H54 (cell line): Measurements from ENCODE around the gene HOXD10.

ENCODE experiments used
- DNase-seq: peaks from one replicate; pipeline ENCODE4 v3.0.0; 2011; ENCODE audit warnings: low spot score, mixed read lengths; ENCODE audit not compliant: insufficient read length
- FAIRE-seq: peaks from 3 replicates; lab custom pipeline; 2011; peaks lifted over from hg19 to GRCh38; lab: Jason Lieb, UNC
- POLR2A ChIP-seq: IDR thresholded peaks from 2 replicates; pipeline ENCODE4 v1.6.1; 2011; ENCODE audit warnings: low read depth, mild to moderate bottlenecking, low read length

The HOXD10 gene

DNA sequence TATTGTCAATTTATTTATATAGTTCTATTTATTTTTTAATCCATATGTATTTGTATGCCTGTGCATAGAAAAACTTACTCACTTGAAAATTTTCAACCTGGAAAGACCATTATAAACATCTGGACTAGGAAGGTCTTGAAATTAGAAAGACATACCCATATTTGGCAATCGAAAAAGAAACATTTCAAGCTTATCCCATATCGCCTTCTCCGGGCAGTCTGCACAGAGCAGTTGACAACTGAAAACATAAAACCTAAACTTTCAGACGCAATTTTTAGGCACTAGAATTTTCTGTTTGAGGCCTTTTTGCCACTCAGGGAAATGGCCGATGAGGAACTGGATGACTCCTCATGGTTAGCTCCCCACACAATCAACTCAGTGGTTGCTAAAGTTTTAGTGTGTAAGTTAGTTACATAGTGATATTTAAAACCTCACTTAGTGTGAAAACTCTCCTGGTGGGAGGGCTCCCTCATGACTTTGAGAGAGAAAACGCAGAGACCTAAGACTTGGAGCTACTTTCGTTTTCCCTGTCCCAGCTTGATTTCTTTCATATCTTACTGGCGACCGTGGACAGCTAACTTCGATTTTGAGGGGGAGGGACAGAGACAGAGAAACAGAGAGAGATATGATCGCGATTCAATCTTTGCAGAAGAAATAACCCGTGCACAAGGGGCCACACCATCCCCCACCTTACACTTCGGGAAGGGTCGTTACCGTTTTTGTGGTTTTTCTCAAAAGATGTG lies 20.2 kb upstream of the HOXD10 start:
- no peak for TF ChIP-seq POLR2A
- DNase-seq (no peak), FAIRE-seq (no peak)

DNA sequence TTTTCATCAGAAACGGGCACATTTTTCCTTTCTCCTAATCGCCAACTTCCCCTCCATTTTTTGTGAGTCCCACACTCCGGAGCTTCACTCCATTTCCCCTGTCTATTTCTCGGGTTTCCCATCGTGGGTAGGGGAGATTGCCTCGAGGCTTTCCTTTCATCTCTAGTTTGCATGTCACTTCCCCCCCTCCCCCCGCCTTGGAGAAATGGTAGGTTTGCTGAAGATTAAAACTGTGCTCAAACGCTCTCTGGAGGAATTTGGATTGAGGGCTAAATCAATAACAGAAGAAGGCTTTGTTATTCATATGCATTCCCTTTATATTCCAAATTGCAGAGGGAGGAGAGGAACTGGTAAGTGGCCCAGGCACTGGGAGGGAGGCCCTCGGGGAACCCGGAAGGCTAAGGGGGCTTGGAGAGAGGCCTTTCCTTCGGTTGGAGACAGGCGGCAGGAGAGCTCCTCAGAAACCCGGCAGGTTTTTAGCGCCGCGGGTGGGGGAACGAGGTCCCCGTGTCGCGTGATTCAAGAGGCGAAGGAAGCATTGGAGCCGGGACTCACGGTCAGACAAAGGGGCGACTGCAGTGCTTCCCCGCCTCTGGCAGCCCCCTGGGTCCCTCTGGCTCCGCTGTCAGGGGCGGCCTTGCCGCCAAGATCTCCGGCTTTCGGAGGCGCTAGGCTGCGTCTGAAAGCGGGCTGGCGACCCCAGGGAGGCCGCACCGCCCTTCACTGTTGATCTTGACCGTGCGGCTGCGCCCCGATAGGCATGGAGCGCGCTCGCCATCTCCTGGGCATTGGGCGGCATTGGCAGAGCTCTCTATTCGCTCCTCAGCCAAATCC lies 19.4 kb upstream of the HOXD10 start:
- peak; percentile 96 for DNase-seq
- peak; percentile 26; the same call in 1 of the 2 replicates for TF ChIP-seq POLR2A
- no peak for FAIRE-seq

DNA sequence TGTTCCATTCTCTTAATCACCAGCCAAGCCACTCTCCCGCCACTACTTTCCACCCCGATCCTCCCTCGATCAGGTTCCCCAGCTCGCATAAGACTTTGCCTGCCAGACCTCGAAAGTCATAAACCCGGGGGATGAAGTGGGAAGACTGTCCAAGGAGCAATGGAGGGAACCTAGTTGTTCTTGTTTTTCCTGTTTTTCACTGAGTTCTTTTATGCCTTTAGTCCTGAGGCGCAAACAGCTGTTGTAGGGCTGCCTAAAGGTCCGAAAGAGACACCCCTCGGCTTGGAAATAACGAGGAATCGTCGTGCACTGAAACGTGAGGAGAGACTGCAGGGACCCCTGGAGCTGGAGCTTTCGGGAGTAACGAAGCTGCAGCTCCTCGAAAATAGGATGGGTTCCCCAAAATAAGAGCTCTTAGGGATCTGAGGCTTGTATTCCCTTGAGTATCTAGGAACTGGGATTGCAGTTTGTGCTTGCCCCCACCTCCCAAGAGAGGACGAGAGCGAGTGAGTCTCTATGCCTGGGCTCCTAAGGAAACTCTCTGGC lies 18.7 kb upstream of the HOXD10 start:
- DNase-seq (no peak), FAIRE-seq (no peak)
- no peak for TF ChIP-seq POLR2A

DNA sequence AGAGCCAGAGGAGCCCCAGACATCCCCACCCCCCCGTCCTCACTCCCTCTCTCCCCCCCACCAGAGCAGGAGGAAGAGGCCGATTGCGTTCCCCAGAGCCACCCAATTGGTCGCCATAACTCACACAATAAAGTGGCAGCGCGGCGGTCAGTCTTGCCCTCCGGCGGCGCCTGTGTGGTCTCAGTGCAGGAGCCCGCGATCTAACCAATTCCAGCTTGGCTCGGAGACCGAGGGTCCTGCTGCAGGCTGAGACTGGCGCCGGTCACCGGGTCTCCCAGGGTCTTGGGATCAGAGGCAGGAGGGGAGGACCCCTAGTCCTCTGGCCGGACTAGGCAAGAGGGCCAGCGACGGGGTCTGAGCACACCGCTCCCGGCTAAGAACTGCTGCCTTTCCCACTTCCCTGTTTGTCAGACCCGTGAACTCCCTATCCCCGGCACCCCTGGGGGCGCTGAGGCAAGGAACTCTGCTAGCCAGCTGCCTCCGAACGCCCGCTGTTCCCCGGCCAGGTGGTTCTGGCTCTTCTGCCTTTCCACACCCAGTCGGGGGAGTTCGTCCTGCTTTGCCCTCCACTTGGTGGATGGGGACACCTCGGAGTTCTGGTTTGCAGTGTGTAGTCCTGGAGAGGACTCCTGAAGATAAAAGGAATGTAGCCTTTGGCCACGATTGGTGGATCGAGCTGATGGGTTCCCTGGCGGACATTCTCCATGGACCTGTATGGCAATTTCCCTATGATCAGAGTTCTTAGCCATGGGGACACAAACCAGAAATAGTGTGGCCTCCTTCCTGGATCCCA lies 18.0 kb upstream of the HOXD10 start:
- TF ChIP-seq POLR2A: no peak
- no peak for DNase-seq

DNA sequence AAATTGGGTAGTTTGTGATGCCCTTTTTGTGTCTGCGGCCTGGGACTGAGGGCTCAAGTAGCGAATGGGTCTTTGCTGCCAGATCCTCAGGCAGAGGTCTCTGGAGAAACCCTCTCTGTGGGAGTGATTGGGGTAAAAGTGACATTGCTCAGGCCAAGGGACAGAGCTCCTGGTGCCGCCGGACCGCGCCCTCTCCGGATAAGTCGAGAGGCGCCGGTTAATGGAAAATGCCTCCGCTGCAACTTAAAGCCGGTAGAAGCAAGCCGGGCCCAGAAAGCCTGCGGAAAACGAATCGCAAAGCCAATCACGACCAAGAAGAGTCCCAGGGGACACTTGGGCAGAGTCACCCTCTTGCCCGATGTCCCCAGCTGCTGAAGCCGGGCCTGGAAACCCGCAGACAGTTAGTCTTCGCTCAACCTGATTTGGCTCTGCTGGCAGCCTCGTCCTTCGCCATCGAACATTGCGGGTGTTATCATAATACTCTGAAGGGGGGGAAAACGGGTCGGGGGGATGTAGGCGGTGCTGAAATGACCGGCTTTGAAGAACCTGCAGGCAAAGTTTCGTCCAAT lies 17.3 kb upstream of the HOXD10 start:
- DNase-seq (no peak), FAIRE-seq (no peak)
- no peak for TF ChIP-seq POLR2A

More for the DNA sequence above, 18.0 kb upstream of the HOXD10 start:
- no peak for FAIRE-seq

DNA sequence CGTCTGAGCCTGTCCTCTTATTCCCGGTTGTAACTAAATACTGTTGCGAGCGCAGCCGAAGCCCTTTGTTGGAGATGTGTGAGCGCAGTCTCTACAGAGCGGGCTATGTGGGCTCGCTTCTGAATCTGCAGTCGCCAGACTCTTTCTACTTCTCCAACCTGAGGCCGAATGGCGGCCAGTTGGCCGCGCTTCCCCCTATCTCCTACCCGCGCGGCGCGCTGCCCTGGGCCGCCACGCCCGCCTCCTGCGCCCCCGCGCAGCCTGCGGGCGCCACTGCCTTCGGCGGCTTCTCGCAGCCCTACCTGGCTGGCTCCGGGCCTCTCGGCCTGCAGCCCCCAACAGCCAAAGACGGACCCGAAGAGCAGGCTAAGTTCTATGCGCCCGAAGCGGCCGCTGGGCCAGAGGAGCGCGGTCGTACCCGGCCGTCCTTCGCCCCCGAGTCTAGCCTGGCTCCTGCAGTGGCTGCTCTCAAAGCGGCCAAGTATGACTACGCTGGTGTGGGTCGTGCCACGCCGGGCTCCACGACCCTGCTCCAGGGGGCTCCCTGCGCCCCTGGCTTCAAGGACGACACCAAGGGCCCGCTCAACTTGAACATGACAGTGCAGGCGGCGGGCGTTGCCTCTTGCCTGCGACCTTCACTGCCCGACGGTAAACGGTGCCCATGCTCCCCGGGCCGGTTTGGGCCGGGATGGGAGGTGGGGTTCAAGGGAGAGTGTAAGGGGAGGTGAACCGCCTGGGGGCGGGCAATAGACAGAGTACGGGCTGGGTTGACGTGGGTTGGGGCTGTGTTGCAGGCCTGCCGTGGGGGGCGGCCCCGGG lies 16.6 kb upstream of the HOXD10 start, which contains the start of gene HOXD12:
Gene HOXD12, plus strand, starts transcription at position 68 of the 819 bp plus-strand sequence. Its CDS starts 7 bp downstream, at position 75.
- FAIRE-seq: no peak
- no peak for TF ChIP-seq POLR2A
- no peak for DNase-seq

DNA sequence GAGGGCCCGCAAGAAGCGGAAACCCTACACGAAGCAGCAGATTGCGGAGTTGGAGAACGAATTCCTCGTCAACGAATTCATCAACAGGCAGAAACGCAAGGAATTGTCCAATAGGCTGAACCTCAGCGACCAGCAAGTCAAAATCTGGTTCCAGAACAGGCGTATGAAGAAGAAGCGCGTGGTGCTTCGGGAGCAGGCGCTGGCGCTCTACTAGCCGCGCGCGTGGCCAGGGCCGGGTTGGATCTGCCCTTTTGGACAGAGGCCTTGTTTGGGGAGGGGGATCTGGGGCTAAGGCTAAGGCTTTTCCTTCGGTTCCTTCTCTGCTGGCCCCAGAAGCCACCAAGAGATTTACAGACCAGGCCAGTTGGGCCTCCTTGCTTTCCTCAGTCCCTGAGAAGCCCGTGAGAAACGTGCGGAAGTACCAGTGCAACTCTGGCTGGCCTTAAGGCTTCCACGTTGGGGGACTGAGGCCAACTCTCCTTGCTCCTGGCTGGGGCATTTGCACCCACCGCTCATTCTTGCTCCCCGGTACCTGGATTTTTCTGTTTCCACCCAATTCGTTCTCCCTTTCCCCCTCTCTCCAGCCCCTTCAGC lies 15.9 kb upstream of the HOXD10 start:
- FAIRE-seq: no peak
- no peak for TF ChIP-seq POLR2A
- no peak for DNase-seq

DNA sequence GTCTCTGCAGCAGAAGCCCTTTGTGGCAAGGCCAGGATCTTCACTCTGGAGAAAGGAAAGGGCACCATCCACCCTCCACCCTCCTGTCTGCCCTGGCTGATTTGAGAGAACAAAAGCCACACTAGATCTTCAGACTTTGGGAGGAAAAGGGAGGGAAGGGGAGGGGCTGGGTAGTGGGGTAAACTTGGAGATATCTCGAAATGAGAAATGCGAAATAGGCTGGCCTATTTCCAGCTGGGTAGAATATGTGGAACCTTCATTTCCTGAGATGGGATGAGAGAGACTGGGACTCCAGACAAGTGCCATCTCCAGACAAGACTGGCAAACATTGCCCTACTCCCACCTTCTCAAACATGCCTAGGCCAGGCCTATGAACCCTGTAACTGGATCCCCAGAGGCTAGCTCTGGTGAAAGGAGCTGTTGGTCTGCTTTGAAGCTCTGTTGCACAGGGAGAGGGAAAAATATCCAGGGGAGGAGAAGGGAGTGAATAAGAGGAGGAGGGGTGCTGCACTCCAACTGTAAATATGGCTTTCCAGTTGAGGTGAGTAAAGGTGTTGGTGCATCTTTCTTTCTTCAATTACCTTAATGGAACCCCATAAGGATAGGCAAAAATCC lies 15.3 kb upstream of the HOXD10 start:
- FAIRE-seq (no peak), DNase-seq (no peak)
- no peak for TF ChIP-seq POLR2A

DNA sequence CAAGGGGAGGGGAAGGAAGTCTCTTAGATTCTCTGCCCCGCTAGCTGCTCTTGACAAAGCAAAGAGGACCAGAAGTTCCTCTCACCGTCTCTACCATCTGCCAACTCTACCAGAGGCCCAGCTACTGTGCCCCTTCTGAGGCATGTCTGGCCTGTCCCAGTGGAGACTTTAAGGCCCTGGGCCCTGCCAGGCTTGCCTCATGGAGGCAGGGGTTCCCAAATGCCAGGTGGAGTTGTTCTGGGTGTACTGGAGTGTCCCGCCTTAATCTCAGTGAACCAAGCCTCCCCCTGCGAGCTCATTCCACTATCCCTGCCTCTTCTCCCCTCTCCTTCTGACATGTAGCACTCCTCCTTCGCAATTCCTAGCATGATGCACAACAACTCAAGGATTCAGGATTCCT lies 14.7 kb upstream of the HOXD10 start:
- DNase-seq: no peak
- no peak for FAIRE-seq
- no peak for TF ChIP-seq POLR2A

DNA sequence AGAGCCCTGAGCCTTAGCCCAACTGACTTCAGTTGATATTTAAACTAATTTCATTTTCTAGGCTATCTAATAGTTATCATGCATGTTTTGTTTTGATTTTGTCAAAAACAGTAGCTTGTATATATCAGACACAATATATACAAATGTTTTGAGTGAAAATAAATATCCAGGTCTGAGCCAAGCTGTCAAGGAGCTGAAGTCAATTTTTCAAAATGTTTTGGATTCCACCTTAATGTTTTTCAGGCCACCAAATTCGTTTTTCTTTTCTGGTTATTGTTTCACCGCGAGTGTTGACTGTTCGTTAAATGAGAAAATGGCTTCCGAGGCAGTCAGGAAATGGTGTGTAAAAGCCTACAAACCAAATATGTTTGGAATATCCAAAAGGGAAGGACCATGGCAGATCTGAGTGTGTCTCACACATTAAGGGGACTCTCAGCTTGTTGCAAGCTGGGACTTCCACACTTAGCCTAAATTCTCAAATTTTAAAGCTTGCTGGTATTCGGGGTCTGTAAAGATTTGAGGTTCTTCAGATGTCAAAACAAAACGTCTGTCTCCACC lies 14.2 kb upstream of the HOXD10 start:
- TF ChIP-seq POLR2A: no peak
- FAIRE-seq (no peak), DNase-seq (no peak)

DNA sequence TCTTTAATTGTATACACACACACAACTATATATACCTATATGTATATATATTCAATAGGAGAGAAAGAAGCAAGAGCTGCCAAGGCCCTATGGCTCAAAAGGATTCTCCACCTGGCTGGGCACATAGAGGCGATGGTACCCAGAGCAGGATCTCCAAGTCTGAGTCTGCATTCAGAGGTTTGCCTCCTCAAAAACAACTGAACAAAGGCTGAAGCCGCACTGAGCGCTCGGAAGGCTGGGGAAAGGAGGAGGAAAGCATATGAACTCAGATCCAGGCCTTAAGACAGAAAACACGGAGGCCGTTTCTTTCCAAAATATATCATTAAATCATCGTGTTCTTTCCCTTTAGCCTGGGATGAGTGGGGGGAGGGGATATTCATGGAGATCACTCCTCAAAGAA lies 13.4 kb upstream of the HOXD10 start:
- TF ChIP-seq POLR2A: no peak
- DNase-seq (no peak), FAIRE-seq (no peak)
